ENCODE data around the gene KISS1R.

GRCh38 chr19:931860-932647, 14.9 kb downstream of the KISS1R start:
- TF ChIP-seq CTCF (IDR thresholded peaks at IDR 0.05) (no peak), POLR2A (IDR thresholded peaks at IDR 0.05) (no peak)
